ENCODE results near the gene RNF152.

RNF152 gene

GRCh38 chr18:61832858-61833257 is 59.9 kb downstream of the RNF152 start:
- no peak overlapping the region for H3K4me3 ChIP-seq (ENCODE audit: low read depth, low read length)
- in situ Hi-C loops (cut with HindIII; ENCODE audit: low sequenced_read_pairs): no loop called here
- no peak for TF ChIP-seq CTCF (IDR thresholded peaks at IDR 0.05; ENCODE audit: low read depth, low read length, missing control alignments)
- DNase-seq (ENCODE audit: low read depth): no peak

GRCh38 chr18:61831071-61831470 is 61.7 kb downstream of the RNF152 start:
- TF ChIP-seq CTCF (IDR thresholded peaks at IDR 0.05; ENCODE audit: low read depth, low read length, missing control alignments): no peak
- in situ Hi-C loops (cut with HindIII; ENCODE audit: low sequenced_read_pairs): no loop called here
- no peak overlapping the region for H3K4me3 ChIP-seq (ENCODE audit: low read depth, low read length)
- DNase-seq (ENCODE audit: low read depth): no peak

- H3K4me3 ChIP-seq (ENCODE audit: low read depth, low read length): no peak overlapping the region
- no peak for DNase-seq (ENCODE audit: low read depth)
- TF ChIP-seq CTCF (IDR thresholded peaks at IDR 0.05; ENCODE audit: low read depth, low read length, missing control alignments): no peak
- in situ Hi-C loops (cut with HindIII; ENCODE audit: low sequenced_read_pairs): no loop called here
These were observed 63.7 kb downstream of the RNF152 start for GRCh38 chr18:61829108-61829507.

- H3K4me3 ChIP-seq (ENCODE audit: low read depth, low read length): no peak overlapping the region
- in situ Hi-C loops (cut with HindIII; ENCODE audit: low sequenced_read_pairs): no loop called here
- DNase-seq (ENCODE audit: low read depth): no peak
- TF ChIP-seq CTCF (IDR thresholded peaks at IDR 0.05; ENCODE audit: low read depth, low read length, missing control alignments): no peak
These were observed 65.2 kb downstream of the RNF152 start for GRCh38 chr18:61827591-61827990.

- in situ Hi-C loops (cut with HindIII; ENCODE audit: low sequenced_read_pairs): no loop called here
- peak; percentile 38 for DNase-seq (ENCODE audit: low read depth)
- TF ChIP-seq CTCF (IDR thresholded peaks at IDR 0.05; ENCODE audit: low read depth, low read length, missing control alignments): no peak
- no peak overlapping the region for H3K4me3 ChIP-seq (ENCODE audit: low read depth, low read length)
These were observed 67.4 kb downstream of the RNF152 start for GRCh38 chr18:61825386-61825785.

- TF ChIP-seq CTCF (IDR thresholded peaks at IDR 0.05; ENCODE audit: low read depth, low read length, missing control alignments): no peak
- no peak for DNase-seq (ENCODE audit: low read depth)
- in situ Hi-C loops (cut with HindIII; ENCODE audit: low sequenced_read_pairs): no loop called here
- H3K4me3 ChIP-seq (ENCODE audit: low read depth, low read length): no peak overlapping the region
These were observed 68.0 kb downstream of the RNF152 start for GRCh38 chr18:61824733-61825363.
